Hepatocyte (in vitro differentiated cells): ENCODE data around the gene HOXD11.

Source experiments
- CTCF ChIP-seq: fragments of 200-600 bp; sonication (generic); IDR thresholded peaks from 2 replicates; pipeline ENCODE4 v1.5.1; 2016; ENCODE audit warnings: antibody characterized with exemption, mild to moderate bottlenecking; ENCODE audit not compliant: poor library complexity
- EZH2 ChIP-seq: fragments of 200-600 bp; sonication (generic); IDR thresholded peaks from 2 replicates; pipeline ENCODE4 v1.6.1; 2016; ENCODE audit warnings: antibody characterized with exemption, mild to moderate bottlenecking, borderline replicate concordance

- no peak for TF ChIP-seq CTCF
- TF ChIP-seq EZH2: no peak
Measured at GRCh38 chr2:176134035-176134434, 27.0 kb downstream of the HOXD11 start.
